HG02678 (cell line): ENCODE data around the gene KLHL2.
"Not testable (repeated sequence)": the region's sequence is repeated elsewhere in the genome, so short reads cannot be mapped to it uniquely, and the experiment has no call there.

Source experiments
- ATAC-seq: cut with Tn5 transposase; IDR thresholded peaks from one replicate; pipeline ENCODE4 v1.9.1; 2021; ENCODE audit warnings: mild to moderate bottlenecking, moderate library complexity; ENCODE audit not compliant: unreplicated experiment

Gene KLHL2

GRCh38 chr4:165229490-165230200 lies 22.3 kb downstream of the KLHL2 start:
- not testable (repeated sequence) for ATAC-seq

GRCh38 chr4:165232623-165233433 lies 25.5 kb downstream of the KLHL2 start:
- ATAC-seq = peak; percentile 57

DNA sequence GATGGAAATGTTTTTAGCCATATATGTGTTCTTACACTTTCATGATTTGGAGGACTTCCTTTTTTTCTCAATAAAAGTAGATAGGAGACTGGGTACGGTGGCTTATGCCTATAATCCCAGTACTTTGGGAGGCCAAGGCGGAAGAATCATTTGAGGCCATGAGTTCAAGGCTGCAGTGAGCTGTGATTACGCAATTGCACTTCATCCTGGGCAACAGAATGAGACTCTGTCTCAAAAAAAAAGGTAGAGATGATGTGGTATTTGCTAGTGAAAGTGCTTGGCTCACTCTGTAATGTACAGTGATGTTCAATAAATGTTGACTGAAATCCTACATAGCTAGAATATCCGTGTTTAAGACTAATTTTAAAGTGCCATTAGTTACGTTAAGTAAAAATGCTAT lies 27.4 kb downstream of the KLHL2 start:
- ATAC-seq = no peak

DNA sequence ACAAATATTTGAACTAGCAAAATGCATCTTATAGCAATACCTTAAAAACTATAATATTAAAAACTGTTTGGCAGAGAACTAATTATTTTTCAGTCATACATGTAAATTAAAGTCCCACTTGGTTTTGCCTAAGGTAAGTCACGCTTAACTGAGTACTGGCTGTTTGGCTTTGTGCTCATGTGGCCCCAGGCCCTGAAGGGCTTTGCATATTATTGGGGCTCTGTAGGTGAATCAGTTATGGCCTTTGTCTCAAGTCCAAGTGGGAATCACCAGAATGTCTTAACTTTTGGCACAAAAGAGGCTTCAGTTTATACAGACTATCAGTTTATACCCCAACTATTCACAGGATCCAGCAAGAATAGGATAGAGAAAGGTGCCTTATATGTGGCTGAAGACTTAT lies 29.5 kb downstream of the KLHL2 start:
- not testable (repeated sequence) for ATAC-seq

DNA sequence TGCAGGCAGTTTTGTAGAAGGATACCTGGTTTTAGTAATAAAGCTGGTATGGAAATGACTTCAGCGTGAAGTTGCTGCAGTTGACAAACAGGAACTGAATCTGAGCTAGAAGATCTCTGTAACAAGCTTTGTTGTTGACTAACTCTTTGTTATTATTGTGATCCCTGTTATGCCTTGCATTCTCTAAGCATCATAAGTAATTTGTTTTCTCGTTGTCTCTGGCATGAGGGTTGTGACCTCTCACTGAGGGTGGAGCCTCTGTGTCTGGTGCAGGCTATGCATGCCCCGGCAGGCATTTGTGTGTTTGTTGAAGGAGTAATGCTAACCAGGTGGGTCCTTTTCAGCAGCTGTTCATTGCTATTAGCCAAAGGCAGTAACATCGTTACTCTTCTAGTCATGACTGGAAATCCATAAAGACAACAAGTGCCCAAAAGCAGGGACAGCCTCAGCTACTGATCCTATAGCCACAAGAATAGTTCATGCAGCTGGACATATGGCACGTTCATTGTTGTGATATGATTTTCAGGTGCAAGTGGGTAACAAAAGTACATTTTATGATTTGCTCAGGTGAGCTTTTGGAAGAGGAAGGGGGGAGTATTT lies 30.8 kb downstream of the KLHL2 start:
- ATAC-seq = peak; percentile 56

DNA sequence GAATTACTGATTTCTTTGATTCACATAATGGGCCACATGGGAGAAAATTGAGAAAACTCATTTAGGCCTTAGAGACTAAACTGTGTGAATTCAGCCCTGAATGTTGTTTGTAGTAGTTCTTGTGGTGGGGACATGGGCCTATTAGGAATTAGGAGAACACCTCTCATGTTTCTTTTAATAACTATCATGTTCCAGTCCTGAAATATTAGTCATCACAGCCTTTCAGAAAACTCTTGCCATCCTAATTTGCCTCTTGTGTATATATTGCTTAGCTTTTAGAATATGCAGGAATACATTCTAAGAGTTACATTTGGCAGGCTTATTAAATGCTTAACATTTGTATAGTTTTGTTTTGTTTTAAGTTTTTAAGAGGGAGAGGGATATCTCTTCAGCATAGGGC lies 33.4 kb downstream of the KLHL2 start:
- ATAC-seq = not testable (repeated sequence)

GRCh38 chr4:165244148-165244547 lies 36.8 kb downstream of the KLHL2 start:
- ATAC-seq = not testable (repeated sequence)

DNA sequence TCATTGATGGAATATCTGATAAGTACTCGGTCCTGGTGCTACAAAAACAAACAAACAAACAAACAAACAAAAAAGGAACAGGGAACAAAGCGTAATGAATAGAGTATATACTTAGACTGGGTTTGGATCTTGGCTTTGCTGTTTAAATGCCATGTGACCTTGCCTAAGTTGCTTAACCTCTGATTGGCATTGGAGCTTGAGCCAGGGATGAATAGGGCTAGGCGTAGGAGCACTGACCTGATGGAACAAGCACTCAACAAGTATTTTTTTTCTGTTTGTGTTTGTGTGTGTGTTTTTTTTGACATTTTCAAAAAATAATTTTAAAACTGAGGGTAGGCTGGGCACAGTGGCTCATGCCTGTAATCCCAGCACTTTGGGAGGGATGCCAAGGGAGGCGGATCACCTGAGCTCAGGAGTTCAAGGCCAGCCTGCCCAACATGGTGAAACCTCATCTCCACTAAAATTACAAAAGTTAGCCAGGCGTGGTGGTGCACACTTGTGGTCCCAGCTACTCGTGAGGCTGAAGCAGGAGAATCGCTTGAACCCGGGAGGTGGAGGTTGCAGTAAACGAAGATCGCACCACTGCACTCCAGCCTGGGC lies 37.3 kb downstream of the KLHL2 start:
- ATAC-seq = not testable (repeated sequence)

DNA sequence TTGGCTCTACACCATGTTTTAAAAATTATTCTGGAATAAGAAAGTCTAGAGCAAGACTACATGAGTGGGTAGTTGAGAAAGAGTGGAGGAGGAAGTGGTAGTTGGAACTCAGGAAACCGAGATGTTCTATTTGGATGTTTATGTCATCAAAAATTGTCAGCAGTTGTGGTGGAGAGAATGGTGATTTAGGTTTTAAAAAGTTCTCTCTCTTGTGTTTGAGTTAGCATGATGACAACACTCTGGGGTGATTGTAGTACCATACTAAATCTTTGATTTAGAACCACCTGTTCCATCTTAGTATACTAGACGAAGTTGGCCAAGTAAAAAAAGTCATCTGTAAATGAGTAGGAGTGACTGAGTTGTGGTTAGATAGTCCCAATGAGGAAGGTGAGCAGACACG lies 40.7 kb downstream of the KLHL2 start:
- no peak for ATAC-seq

GRCh38 chr4:165248904-165249303 lies 41.5 kb downstream of the KLHL2 start:
- not testable (repeated sequence) for ATAC-seq

DNA sequence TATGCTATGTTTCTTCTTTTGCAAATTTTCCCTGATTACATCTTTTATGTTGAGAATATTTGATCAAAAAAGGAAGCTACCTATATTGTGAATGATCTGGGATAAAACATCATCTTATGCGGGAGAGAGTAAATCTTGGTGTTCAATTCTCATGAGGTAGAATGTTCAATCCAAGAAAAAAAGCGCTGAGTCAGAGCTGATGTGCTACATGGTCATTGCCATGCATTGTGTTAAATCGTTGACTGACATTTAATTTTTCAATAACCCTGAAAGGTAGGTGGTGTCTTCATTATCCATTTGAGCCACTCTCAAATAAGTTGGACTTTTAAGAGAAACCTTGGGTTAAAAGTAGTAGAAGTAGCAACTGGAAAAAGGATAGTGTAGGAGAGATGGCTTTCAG lies 47.4 kb downstream of the KLHL2 start:
- not testable (repeated sequence) for ATAC-seq

GRCh38 chr4:165255439-165255838 lies 48.1 kb downstream of the KLHL2 start:
- peak; percentile 91 for ATAC-seq

- peak; percentile 35 for ATAC-seq
These were observed 48.8 kb downstream of the KLHL2 start for GRCh38 chr4:165256074-165256659.

- ATAC-seq = peak; percentile 31
These were observed 52.4 kb downstream of the KLHL2 start for GRCh38 chr4:165259776-165260175.

DNA sequence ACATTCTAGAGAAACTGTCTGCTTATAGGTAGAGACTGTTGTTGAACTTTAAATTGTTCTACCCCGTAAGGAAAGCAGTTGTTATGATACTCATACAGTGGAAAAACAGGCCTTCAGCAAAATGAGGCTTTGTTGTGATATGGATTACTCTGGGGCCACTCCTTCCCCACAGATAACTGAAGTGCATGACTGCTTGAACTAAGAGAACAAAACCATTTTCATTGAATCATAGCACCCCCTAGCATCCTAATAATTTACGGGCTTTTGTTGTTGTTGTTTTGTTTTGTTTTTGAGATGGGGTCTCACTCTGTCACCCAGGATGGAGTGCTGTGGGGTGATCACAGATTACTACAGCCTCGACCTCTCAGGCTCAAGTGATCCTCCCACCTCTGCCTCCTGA lies 54.9 kb downstream of the KLHL2 start:
- not testable (repeated sequence) for ATAC-seq

GRCh38 chr4:165263466-165263865 lies 56.1 kb downstream of the KLHL2 start:
- ATAC-seq = not testable (repeated sequence)

- ATAC-seq = not testable (repeated sequence)
These were observed 62.6 kb downstream of the KLHL2 start for GRCh38 chr4:165269931-165270330.

DNA sequence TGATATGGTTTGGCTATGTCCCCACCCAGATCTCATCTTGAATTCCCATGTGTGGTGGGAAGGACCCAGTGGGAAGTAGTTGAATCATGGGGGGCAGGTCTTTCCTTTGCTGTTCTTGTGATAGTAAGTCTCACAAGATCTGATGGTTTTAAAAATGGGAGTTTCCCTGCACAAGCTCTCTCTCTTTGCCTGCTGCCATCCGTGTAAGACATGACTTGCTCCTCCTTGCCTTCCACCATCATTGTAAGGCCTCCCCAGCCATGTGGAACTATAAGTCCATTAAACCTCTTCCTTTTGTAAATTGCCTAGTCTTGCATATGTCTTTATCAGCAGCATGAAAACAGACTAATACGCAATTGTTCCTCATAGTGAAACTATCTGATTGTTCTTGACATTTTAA lies 66.1 kb downstream of the KLHL2 start:
- ATAC-seq = not testable (repeated sequence)

GRCh38 chr4:165275357-165275756 lies 68.0 kb downstream of the KLHL2 start:
- ATAC-seq = not testable (repeated sequence)

DNA sequence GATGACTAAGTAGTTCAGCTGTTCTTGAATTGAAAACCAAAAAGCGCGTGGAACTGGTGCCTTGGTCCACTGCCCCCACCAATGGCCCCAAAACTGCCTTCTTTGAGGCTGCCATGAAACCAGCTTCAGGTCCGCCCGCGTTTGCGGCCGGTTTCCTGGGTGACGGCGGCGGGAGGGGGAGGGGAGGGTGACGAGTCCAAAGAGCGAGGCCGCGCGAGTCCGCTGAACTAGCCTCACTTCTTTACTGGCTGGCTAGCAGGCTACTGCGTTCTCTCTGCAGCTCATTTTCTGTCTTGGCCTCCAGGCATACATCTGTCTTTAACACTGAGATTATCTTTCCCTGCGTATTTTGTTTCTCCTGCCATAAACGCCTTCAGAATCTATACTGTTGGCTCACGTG lies 72.2 kb downstream of the KLHL2 start:
- not testable (repeated sequence) for ATAC-seq

GRCh38 chr4:165284697-165285096 lies 77.3 kb downstream of the KLHL2 start:
- ATAC-seq = not testable (repeated sequence)
